ENCODE measurements around the gene EIF1.
"Not testable (repeated sequence)": the region's sequence is repeated elsewhere in the genome, so short reads cannot be mapped to it uniquely, and the experiment has no call there.

The EIF1 gene

GRCh38 chr17:41688641-41689496 lies at the start of gene EIF1:
Gene EIF1, plus strand, starts transcription at chr17:41688885. Its CDS starts 154 bp downstream, at chr17:41689039.
- peak; percentile 100 for DNase-seq

GRCh38 chr17:41638941-41639340 lies 49.7 kb upstream of the EIF1 start:
- no peak for DNase-seq

GRCh38 chr17:41639492-41640473 lies 48.9 kb upstream of the EIF1 start:
- DNase-seq = no peak

GRCh38 chr17:41640596-41640995 lies 48.1 kb upstream of the EIF1 start:
- not testable (repeated sequence) for DNase-seq

- no peak for DNase-seq
Measured at GRCh38 chr17:41642252-41643156, 46.2 kb upstream of the EIF1 start.

- DNase-seq = no peak
Measured at GRCh38 chr17:41647038-41647813, 41.5 kb upstream of the EIF1 start.

- DNase-seq = peak; percentile 96
Measured at GRCh38 chr17:41647940-41648410, 40.7 kb upstream of the EIF1 start.

- DNase-seq = peak; percentile 94
Measured at GRCh38 chr17:41648411-41649195, 40.1 kb upstream of the EIF1 start.

- DNase-seq = no peak
Measured at GRCh38 chr17:41649923-41650519, 38.7 kb upstream of the EIF1 start.

GRCh38 chr17:41650794-41651624 lies 37.7 kb upstream of the EIF1 start:
- peak; percentile 64 for DNase-seq

- DNase-seq = no peak
Measured at GRCh38 chr17:41651625-41652460, 36.8 kb upstream of the EIF1 start.

- no peak for DNase-seq
Measured at GRCh38 chr17:41652461-41652970, 36.2 kb upstream of the EIF1 start.

- no peak for DNase-seq
Measured at GRCh38 chr17:41653421-41653820, 35.3 kb upstream of the EIF1 start.

- peak; percentile 50 for DNase-seq
Measured at GRCh38 chr17:41653892-41654677, 34.6 kb upstream of the EIF1 start.

- no peak for DNase-seq
Measured at GRCh38 chr17:41654678-41655607, 33.7 kb upstream of the EIF1 start.

GRCh38 chr17:41655611-41656111 lies 33.0 kb upstream of the EIF1 start:
- DNase-seq = peak; percentile 80
